HCT116 (cell line): ENCODE data around the gene C3AR1. TPM values are rescaled to one million over a fixed set of nuclear protein-coding genes. Genes with fewer than 3 reads are reported as not detected.

ENCODE experiments used
- ATAC-seq: fragments of 200-7000 bp; cut with Tn5 transposase; 2 replicates; pipeline ENCODE4 v1.9.1; 2020; ENCODE audit warnings: mild to moderate bottlenecking, moderate library complexity
- BruUV-seq: library from RNA; stranded (reverse); fragments of 400-500 nt; replicated peaks from 2 replicates; lab custom pipeline; 2021; lab: Mats Ljungman, UMichigan
- CTCF ChIA-PET: fragments of 300-600 bp; sonication (Branson Sonifier 250); formaldehyde crosslinking; loops from one replicate; lab custom pipeline; 2021; ENCODE audit warnings: antibody characterized with exemption; lab: Charles Lee
- POLR2A ChIA-PET: fragments of 300-600, 350-600 bp; sonication (Branson Sonifier 250); formaldehyde crosslinking; loops from one replicate; lab custom pipeline; 2021; ENCODE audit warnings: antibody characterized with exemption; lab: Charles Lee
- RAD21 ChIA-PET, 2 experiments: fragments of 300-600 bp; sonication (Branson Sonifier 250); formaldehyde crosslinking; loops; one replicate each; lab custom pipeline; 2023; ENCODE audit warnings: low total read pairs in 2 of 2; ENCODE audit not compliant: uncharacterized antibody in 2 of 2, unreplicated experiment in 2 of 2, low non-redundant PET in 1 of 2; lab: Charles Lee
- DNase-seq: peaks from one replicate; pipeline ENCODE4 v3.0.0-alpha.2; 2010; ENCODE audit warnings: low read depth, low spot score
- H2AFZ ChIP-seq: fragments of 200-600 bp; shearing (Covaris generic), sonication (generic); 2 replicates; pipeline ENCODE4 v1.6.1; 2017; ENCODE audit warnings: low read depth, mixed run types, mixed read lengths, antibody characterized with exemption, low read length; ENCODE audit not compliant: poor library complexity, severe bottlenecking
- H3K27ac ChIP-seq: 2 replicates; pipeline ENCODE4 v1.5.1; 2012; ENCODE audit warnings: low read depth, low read length
- H3K27me3 ChIP-seq: fragments of 200-600 bp; sonication (generic); 2 replicates; pipeline ENCODE4 v1.6.1; 2016; ENCODE audit warnings: mixed run types, low read length, mixed read lengths; ENCODE audit not compliant: insufficient read depth
- H3K36me3 ChIP-seq, 2 experiments: fragments of 200-500 bp in 1 of 2; fragments of 200-600 bp in 1 of 2; sonication (Bioruptor generic) in 1 of 2; sonication (generic) in 1 of 2; 2 replicates each; pipeline versions ENCODE4 v1.5.1 to v1.6.1; 2014 to 2016; ENCODE audit warnings: low read length in 2 of 2, inconsistent platforms in 1 of 2, mixed read lengths in 1 of 2, mixed run types in 1 of 2; ENCODE audit not compliant: insufficient read depth in 2 of 2, control insufficient read depth in 1 of 2
- H3K4me1 ChIP-seq, 2 experiments: fragments of 200-600 bp in 1 of 2; sonication (generic) in 1 of 2; 2 replicates each; pipeline versions ENCODE4 v1.5.1 to v1.6.1; 2012 to 2017; ENCODE audit warnings: low read length in 2 of 2, inconsistent platforms in 1 of 2, mild to moderate bottlenecking in 1 of 2, mixed read lengths in 1 of 2, mixed run types in 1 of 2, moderate library complexity in 1 of 2; ENCODE audit not compliant: insufficient read depth in 2 of 2, control insufficient read depth in 1 of 2
- H3K4me2 ChIP-seq: fragments of 200-600 bp; sonication (generic); 2 replicates; pipeline ENCODE4 v1.6.1; 2017; ENCODE audit warnings: mixed run types, low read length, mixed read lengths
- H3K4me3 ChIP-seq, 2 experiments: fragments of 200-600 bp in 1 of 2; sonication (generic) in 1 of 2; replicated peaks in 1 of 2; 2 replicates each; pipeline ENCODE4 v1.5.1; 2011 to 2016; ENCODE audit warnings: low read length in 2 of 2, control low read depth in 1 of 2, low read depth in 1 of 2, mild to moderate bottlenecking in 1 of 2, mixed read lengths in 1 of 2, mixed run types in 1 of 2
- H3K79me2 ChIP-seq: fragments of 200-600 bp; sonication (generic); 2 replicates; pipeline ENCODE4 v1.6.1; 2017; ENCODE audit warnings: mild to moderate bottlenecking, mixed run types, low read length, moderate library complexity, mixed read lengths; ENCODE audit not compliant: insufficient read depth
- H3K9ac ChIP-seq: fragments of 200-600 bp; sonication (generic); 2 replicates; pipeline ENCODE4 v1.6.1; 2016; ENCODE audit warnings: low read length, mixed read lengths
- H3K9me2 ChIP-seq: fragments of 200-600 bp; sonication (generic), shearing (Covaris generic); 2 replicates; pipeline ENCODE4 v1.6.1; 2017; ENCODE audit warnings: mixed run types, mild to moderate bottlenecking, moderate library complexity; ENCODE audit not compliant: insufficient read depth
- H3K9me3 ChIP-seq, 2 experiments: fragments of 200-500 bp in 1 of 2; fragments of 200-600 bp in 1 of 2; sonication (Bioruptor generic) in 1 of 2; sonication (generic) in 1 of 2; 2 replicates each; pipeline ENCODE4 v1.6.1; 2014 to 2017; ENCODE audit warnings: low read length in 2 of 2, mixed read lengths in 2 of 2, inconsistent platforms in 1 of 2, low read depth in 1 of 2, mild to moderate bottlenecking in 1 of 2, mixed run types in 1 of 2, moderate library complexity in 1 of 2; ENCODE audit not compliant: control insufficient read depth in 1 of 2, insufficient read depth in 1 of 2
- H4K20me1 ChIP-seq: fragments of 200-600 bp; sonication (generic), shearing (Covaris generic); 2 replicates; pipeline ENCODE4 v1.6.1; 2017; ENCODE audit warnings: mixed run types, mild to moderate bottlenecking, moderate library complexity; ENCODE audit not compliant: insufficient read depth
- EGR1 ChIP-seq: IDR thresholded peaks from 2 replicates; pipeline ENCODE4 v1.6.1; 2012; ENCODE audit warnings: low read depth
- ELF1 ChIP-seq: IDR thresholded peaks from 2 replicates; pipeline ENCODE4 v1.6.1; 2012; ENCODE audit warnings: low read depth, borderline replicate concordance
- EZH2phosphoT487 ChIP-seq: fragments of 200-600 bp; IDR thresholded peaks from 2 replicates; pipeline ENCODE4 v1.6.1; 2018; ENCODE audit warnings: antibody characterized with exemption, borderline replicate concordance
- FOSL1 ChIP-seq: IDR thresholded peaks from 2 replicates; pipeline ENCODE4 v1.6.1; 2012; ENCODE audit warnings: low read depth
- SIN3A ChIP-seq: IDR thresholded peaks from 2 replicates; pipeline ENCODE4 v1.6.1; 2012; ENCODE audit warnings: low read depth
- SP1 ChIP-seq: IDR thresholded peaks from 2 replicates; pipeline ENCODE4 v1.6.1; 2012; ENCODE audit warnings: low read depth
- SRF ChIP-seq: IDR thresholded peaks from 2 replicates; pipeline ENCODE4 v1.6.1; 2012; ENCODE audit warnings: low read depth
- TCF7L2 ChIP-seq: IDR thresholded peaks from 2 replicates; pipeline ENCODE4 v1.7.0; 2011; ENCODE audit warnings: borderline replicate concordance, inconsistent platforms; ENCODE audit not compliant: insufficient read depth, insufficient read length; ENCODE audit errors: extremely low read depth
- ZNF274 ChIP-seq: fragments of 200-500 bp; sonication (Bioruptor generic); IDR thresholded peaks from 2 replicates; pipeline ENCODE4 v1.6.1; 2014; ENCODE audit warnings: mild to moderate bottlenecking, low read depth, low read length, inconsistent platforms
- intact Hi-C: fragments of 100-400 bp; cut with micrococcal nuclease; formaldehyde crosslinking; loops from 2 replicates; pipeline ENCODE4 v1.10.0; 2022
- total RNA-seq: library from RNA; stranded (reverse); gene quantifications from one replicate; pipeline ENCODE4 v1.2.1, GENCODE V29; 2021; ENCODE audit not compliant: unreplicated experiment
- TF ChIP-seq, protein P1 (sequence below): IDR thresholded peaks from 2 replicates; pipeline ENCODE4 v1.6.1; 2012; ENCODE audit warnings: low read depth
- TF ChIP-seq, protein P2 (sequence below): IDR thresholded peaks from 2 replicates; pipeline ENCODE4 v1.6.1; 2011; ENCODE audit warnings: mild to moderate bottlenecking, low read length, moderate library complexity; ENCODE audit not compliant: insufficient replicate concordance; ENCODE audit errors: extremely low read depth
- TF ChIP-seq, protein P3 (sequence below): IDR thresholded peaks from 2 replicates; pipeline ENCODE4 v1.6.1; 2012
- TF ChIP-seq, protein P4 (sequence below), 3 experiments: fragments of 200-600 bp in 1 of 3; sonication (generic) in 1 of 3; IDR thresholded peaks in 2 of 3; conservative IDR thresholded peaks in 1 of 3; 2 replicates each; pipeline ENCODE4 v1.5.1; 2012 to 2017; ENCODE audit warnings: low read depth in 2 of 3, low read length in 2 of 3, antibody characterized with exemption in 1 of 3, borderline replicate concordance in 1 of 3, control low read depth in 1 of 3, mild to moderate bottlenecking in 1 of 3, mixed read lengths in 1 of 3, mixed run types in 1 of 3, moderate library complexity in 1 of 3; ENCODE audit not compliant: insufficient read depth in 1 of 3
- TF ChIP-seq, protein P5 (sequence below): IDR thresholded peaks from 2 replicates; pipeline ENCODE4 v1.6.1; 2012

Gene C3AR1
- total RNA-seq, 1 experiment from 2014 or later: not detected

DNA sequence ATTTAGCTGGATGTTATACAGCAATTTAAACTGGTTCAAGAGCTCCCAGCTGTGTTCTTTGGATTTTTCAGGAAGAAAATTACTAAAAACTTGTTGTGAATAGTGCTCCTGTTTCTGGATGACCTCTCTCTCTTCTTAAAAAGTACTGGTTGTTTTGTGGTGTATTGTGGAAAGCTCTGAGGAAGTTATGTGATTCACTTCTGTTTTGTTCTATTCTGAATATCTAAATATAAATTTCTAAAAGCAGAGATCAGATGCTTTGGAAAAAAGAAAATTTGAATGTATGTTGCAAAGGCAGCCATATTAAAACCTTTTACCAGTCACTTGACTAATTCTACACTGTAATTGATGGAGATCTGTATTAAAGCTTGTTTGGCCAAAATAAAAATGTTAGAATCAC is 3.4 kb upstream of the C3AR1 start:
- Histone ChIP-seq H3K9me2 (no peaks in the 10 kb centered on the region), H3K4me2 (no peak overlapping the region), H3K27me3 (no peaks in the 10 kb centered on the region), H3K9ac (no peak overlapping the region), H3K79me2 (no peaks in the 10 kb centered on the region), H2AFZ (no peak overlapping the region), H3K27ac (no peak overlapping the region), H3K36me3 (no peaks in the 10 kb centered on the region), H4K20me1 (no peaks in the 10 kb centered on the region), H3K4me3 (no peak overlapping the region), H3K4me1 (no peaks in the 10 kb centered on the region), H3K9me3 (no peaks in the 10 kb centered on the region)
- intact Hi-C loops: no loop called here
- no peak for DNase-seq
- BruUV-seq: no TSS peak
- RAD21 ChIA-PET: no interaction called here
- CTCF ChIA-PET: no interaction called here
- POLR2A ChIA-PET: no interaction called here
- no peak for TF ChIP-seq EZH2phosphoT487
- no peak for TF ChIP-seq EGR1
- TF ChIP-seq, protein P1, sequence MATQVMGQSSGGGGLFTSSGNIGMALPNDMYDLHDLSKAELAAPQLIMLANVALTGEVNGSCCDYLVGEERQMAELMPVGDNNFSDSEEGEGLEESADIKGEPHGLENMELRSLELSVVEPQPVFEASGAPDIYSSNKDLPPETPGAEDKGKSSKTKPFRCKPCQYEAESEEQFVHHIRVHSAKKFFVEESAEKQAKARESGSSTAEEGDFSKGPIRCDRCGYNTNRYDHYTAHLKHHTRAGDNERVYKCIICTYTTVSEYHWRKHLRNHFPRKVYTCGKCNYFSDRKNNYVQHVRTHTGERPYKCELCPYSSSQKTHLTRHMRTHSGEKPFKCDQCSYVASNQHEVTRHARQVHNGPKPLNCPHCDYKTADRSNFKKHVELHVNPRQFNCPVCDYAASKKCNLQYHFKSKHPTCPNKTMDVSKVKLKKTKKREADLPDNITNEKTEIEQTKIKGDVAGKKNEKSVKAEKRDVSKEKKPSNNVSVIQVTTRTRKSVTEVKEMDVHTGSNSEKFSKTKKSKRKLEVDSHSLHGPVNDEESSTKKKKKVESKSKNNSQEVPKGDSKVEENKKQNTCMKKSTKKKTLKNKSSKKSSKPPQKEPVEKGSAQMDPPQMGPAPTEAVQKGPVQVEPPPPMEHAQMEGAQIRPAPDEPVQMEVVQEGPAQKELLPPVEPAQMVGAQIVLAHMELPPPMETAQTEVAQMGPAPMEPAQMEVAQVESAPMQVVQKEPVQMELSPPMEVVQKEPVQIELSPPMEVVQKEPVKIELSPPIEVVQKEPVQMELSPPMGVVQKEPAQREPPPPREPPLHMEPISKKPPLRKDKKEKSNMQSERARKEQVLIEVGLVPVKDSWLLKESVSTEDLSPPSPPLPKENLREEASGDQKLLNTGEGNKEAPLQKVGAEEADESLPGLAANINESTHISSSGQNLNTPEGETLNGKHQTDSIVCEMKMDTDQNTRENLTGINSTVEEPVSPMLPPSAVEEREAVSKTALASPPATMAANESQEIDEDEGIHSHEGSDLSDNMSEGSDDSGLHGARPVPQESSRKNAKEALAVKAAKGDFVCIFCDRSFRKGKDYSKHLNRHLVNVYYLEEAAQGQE: no peak
- TF ChIP-seq SRF: no peak
- TF ChIP-seq, protein P2, sequence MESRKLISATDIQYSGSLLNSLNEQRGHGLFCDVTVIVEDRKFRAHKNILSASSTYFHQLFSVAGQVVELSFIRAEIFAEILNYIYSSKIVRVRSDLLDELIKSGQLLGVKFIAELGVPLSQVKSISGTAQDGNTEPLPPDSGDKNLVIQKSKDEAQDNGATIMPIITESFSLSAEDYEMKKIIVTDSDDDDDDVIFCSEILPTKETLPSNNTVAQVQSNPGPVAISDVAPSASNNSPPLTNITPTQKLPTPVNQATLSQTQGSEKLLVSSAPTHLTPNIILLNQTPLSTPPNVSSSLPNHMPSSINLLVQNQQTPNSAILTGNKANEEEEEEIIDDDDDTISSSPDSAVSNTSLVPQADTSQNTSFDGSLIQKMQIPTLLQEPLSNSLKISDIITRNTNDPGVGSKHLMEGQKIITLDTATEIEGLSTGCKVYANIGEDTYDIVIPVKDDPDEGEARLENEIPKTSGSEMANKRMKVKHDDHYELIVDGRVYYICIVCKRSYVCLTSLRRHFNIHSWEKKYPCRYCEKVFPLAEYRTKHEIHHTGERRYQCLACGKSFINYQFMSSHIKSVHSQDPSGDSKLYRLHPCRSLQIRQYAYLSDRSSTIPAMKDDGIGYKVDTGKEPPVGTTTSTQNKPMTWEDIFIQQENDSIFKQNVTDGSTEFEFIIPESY: no peak
- TF ChIP-seq ZNF274: no peak
- no peak for TF ChIP-seq ELF1
- TF ChIP-seq, protein P3, sequence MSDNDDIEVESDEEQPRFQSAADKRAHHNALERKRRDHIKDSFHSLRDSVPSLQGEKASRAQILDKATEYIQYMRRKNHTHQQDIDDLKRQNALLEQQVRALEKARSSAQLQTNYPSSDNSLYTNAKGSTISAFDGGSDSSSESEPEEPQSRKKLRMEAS: no peak
- no peak for TF ChIP-seq SP1
- no peak for TF ChIP-seq FOSL1
- TF ChIP-seq, protein P4, sequence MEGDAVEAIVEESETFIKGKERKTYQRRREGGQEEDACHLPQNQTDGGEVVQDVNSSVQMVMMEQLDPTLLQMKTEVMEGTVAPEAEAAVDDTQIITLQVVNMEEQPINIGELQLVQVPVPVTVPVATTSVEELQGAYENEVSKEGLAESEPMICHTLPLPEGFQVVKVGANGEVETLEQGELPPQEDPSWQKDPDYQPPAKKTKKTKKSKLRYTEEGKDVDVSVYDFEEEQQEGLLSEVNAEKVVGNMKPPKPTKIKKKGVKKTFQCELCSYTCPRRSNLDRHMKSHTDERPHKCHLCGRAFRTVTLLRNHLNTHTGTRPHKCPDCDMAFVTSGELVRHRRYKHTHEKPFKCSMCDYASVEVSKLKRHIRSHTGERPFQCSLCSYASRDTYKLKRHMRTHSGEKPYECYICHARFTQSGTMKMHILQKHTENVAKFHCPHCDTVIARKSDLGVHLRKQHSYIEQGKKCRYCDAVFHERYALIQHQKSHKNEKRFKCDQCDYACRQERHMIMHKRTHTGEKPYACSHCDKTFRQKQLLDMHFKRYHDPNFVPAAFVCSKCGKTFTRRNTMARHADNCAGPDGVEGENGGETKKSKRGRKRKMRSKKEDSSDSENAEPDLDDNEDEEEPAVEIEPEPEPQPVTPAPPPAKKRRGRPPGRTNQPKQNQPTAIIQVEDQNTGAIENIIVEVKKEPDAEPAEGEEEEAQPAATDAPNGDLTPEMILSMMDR (IDR thresholded peaks at IDR 0.05 in 2 of 3, conservative IDR thresholded peaks at IDR 0.05 in 1 of 3; ENCODE audit: borderline replicate concordance in 1 of 3, insufficient read depth in 1 of 3, low read depth in 2 of 3, low read length in 2 of 3): no peak
- TF ChIP-seq, protein P5, sequence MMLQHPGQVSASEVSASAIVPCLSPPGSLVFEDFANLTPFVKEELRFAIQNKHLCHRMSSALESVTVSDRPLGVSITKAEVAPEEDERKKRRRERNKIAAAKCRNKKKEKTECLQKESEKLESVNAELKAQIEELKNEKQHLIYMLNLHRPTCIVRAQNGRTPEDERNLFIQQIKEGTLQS: no peak
- no peak for TF ChIP-seq SIN3A
- TF ChIP-seq TCF7L2: no peak
- ATAC-seq: no peak
